Measurements from ENCODE around the gene GPATCH1.
"Not testable (repeated sequence)": the region's sequence is repeated elsewhere in the genome, so short reads cannot be mapped to it uniquely, and the experiment has no call there.

The GPATCH1 gene

DNA sequence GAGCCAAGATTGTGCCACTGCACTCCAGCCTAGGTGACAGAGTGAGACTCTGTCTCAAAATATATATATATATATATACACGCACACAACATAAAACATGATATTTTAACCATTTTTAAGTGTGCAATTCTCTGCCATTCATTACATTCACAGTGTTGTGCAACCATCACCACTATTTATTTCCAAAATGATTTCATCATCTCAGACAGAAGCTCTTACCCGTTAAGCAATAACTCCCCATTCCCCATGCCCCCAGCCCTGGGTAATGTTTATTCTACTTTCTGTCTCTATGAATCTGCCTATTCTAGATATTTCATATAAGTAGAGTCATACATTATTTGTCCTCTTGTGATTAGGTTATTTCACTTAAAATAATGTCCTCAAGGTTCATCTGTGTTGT is 71.2 kb downstream of the GPATCH1 start:
- DNase-seq (ENCODE audit: low read depth, low spot score), result no peak
- H3K27ac ChIP-seq, result no peak overlapping the region

DNA sequence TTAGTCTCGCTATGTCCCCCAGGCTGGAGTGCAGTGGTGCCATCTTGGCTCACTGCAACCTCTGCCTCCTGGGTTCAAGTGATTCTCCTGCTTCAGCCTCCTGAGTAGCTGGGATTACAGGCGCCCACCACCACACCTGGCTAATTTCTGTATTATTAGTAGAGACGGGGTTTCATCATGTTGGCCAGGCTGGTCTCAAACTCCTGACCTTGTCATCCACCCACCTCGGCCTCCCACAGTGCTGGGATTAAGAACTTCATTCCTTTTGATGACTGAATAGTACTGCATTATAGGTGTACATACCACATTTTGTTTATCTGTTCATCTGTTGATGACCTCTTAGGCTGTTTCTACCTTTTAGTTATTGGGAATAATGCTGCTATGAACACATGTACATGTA is 71.6 kb downstream of the GPATCH1 start:
- DNase-seq (ENCODE audit: low read depth, low spot score); H3K27ac ChIP-seq: not testable (repeated sequence)

DNA sequence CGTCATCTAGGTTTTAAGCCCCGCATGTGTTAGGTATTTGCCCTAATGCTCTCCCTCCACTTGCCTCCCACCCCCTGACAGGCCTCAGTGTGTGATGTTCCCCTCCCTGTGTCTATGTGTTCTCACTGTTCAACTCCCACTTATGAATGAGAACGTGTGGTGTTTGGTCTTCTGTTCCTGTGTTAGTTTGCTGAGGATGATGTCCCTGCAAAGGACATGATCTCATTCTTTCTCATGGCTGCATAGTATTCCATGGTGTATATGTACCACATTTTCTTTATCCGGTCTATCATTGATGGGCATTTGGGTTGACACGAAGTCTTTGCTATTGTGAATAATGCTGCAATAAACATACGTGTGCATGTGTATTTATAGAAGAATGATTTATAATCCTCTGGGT is 73.3 kb downstream of the GPATCH1 start:
- not testable (repeated sequence) for H3K27ac ChIP-seq; DNase-seq (ENCODE audit: low read depth, low spot score)

DNA sequence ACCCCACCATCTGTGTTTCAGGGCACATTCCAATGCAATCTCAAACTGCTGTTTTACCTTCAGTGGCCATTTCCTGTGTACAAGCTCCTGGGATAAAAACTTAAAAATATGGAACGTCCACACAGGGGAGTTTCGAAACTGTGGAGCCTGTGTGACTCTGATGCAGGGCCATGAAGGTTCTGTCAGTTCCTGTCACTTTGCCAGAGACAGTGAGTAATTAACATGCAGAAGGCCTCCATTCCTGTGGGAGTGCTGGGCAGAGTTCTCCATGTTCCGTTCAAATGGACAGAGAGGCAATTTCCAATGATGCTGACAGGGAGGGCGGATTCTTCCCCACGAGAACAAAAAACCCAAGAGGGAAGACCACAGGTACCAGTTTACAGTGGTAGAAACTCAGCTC is 75.4 kb downstream of the GPATCH1 start:
- no peak for DNase-seq (ENCODE audit: low read depth, low spot score)
- no peak overlapping the region for H3K27ac ChIP-seq

DNA sequence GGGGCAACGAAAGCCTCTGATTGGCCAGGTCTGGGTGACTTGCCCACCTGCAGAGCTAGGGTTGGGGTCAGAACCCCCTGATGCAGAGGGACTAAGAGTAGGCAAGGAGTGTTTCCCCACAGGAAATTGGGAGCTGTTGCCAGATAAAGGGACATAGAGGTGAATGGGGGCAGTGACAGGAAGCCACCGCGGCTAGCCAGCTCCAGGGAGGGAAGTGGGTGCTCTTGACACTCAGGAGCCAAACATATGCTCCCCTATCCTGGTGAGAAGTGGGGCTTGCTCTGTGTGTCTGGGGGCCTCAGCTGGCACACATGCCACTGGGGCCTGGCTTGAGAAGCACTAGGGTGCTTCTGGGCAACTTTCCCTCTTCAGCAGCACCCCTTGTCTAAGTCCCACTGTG is 76.9 kb downstream of the GPATCH1 start:
- no peak for DNase-seq (ENCODE audit: low read depth, low spot score)
- H3K27ac ChIP-seq, result no peak overlapping the region

DNA sequence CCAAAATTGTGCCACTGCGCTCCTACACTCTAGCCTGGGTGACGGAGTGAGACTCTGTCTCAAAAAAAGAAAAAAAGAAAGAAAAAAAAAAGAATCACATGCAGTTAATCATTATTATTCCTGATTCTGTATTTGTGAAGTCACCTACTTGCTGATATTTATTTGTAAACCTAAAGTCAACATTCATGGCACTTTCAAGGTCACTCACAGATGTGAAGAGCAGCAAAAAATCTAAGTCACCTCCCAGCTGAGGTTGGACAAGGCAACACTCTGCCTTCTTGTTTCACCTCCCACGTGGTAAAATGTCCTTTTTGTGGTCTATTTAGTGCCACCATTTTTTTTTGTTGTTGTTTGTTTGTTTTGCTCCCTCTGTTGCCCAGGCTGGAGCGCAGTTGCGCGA is 77.4 kb downstream of the GPATCH1 start:
- H3K27ac ChIP-seq, result no peak overlapping the region
- no peak for DNase-seq (ENCODE audit: low read depth, low spot score)

DNA sequence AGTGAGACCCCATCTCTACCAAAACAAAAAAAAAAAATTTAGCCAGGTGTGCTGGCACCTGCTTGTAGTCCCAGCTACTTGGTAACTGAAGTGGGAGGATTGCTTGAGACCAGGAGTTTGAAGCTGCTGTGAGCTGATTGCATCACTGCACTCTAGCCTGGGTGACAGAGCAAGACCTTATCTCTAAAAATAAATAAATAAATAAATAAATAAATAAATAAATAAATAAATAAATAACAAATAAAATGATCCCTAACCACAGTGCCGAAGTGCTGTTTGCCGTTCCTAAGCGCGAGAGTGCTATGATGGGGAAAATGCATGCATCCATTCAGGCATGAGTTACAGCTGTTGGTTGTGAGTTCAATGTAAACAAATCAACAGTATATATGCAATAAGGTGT is 78.2 kb downstream of the GPATCH1 start:
- DNase-seq (ENCODE audit: low read depth, low spot score), result no peak
- no peak overlapping the region for H3K27ac ChIP-seq

DNA sequence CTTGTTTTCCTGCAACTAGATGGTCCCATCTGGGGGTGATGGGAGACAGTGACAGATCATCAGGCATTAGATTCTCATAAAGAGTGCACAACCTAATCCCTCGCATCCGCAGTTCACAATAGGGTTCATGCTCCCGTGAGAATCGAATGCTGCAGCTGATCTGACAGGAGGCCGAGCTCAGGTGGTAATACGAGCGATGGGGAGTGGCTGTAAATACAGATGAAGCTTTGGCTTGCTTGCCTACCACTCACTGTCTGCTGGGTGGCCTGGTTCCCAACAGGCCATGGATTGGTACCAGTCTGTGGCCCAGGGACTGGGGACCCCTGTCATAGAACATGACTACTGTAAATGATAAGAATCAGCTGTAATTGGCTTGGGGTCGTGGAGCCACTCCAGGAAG is 78.9 kb downstream of the GPATCH1 start:
- H3K27ac ChIP-seq, result no peak overlapping the region
- no peak for DNase-seq (ENCODE audit: low read depth, low spot score)

DNA sequence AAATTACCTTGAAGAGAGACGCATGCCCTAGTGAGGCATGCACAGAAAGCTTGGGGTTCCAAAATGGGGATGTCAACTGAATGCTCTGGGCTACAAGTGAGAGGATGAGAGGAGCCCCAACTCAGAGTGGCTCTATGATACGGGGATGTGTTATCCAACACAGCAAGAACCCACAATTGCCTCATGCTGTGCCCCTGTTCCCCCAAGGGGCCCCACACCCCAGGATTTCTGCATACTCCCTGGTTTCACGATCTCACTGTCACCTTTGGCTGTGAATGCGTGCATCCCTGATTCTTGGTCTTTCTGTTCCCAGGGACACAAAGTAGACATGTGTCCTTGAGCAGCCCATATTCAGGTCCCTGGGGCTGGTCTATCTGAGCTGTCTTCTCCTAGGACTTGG is 80.2 kb downstream of the GPATCH1 start:
- no peak overlapping the region for H3K27ac ChIP-seq
- DNase-seq (ENCODE audit: low read depth, low spot score), result no peak

DNA sequence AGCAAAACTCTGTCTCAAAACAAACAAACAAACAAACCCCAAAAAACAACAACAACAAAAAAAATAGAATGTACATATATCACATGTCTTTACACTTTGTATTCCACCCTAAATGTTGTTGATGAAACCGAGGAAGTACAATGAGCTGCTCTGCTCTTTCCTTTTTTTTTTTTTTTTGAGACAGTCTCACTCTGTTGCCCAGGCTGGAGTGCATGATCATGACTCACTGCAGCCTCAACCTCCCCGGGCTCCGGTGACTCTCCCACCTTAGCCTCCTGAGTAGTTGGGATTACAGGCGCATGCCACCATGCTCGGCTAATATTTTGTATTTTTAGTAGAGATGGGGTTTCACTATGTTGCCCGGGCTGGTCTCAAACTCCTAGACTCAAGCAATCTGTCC is 82.5 kb downstream of the GPATCH1 start:
- H3K27ac ChIP-seq, result no peak overlapping the region
- DNase-seq (ENCODE audit: low read depth, low spot score), result no peak

DNA sequence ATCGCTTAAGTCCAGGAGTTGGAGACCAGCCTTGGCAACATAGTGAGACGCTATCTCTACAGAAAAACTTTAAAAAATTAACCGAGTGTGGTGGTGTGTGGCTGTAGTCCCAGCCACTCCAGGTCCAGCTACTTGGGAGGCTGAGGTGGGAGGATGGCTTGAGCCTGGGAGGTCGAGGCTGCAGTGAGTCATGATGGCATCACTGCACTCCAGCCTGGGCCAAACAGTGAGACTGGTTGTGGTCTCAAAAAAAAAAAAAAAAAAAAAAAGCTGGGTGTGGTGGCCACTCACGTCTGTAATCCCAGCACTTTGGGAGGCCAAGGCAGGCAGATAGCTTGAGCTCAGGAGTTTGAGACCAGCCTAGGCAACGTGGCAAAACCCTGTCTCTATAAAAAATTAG is 85.1 kb downstream of the GPATCH1 start:
- not testable (repeated sequence) for DNase-seq (ENCODE audit: low read depth, low spot score); H3K27ac ChIP-seq

DNA sequence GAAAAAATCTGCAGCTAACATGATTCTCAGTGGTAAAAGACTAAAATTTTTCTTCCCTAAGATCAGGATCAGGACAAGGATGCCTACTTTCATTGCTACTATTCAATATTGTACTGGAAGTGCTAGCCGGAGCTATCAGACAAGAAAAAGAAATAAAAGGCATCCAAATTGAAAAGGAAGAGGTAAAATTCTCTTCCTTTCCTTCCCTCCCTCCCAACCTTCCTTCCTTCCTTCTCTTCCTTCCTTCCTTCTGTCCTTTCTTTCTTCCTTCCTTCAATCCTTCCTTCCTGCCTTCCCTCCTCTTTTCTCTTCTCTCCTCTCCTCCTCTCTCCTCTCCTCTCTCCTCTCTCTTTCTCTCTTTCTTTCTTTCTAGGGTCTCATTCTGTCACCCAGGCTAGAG is 86.5 kb downstream of the GPATCH1 start:
- no peak for DNase-seq (ENCODE audit: low read depth, low spot score)
- H3K27ac ChIP-seq, result no peak overlapping the region

DNA sequence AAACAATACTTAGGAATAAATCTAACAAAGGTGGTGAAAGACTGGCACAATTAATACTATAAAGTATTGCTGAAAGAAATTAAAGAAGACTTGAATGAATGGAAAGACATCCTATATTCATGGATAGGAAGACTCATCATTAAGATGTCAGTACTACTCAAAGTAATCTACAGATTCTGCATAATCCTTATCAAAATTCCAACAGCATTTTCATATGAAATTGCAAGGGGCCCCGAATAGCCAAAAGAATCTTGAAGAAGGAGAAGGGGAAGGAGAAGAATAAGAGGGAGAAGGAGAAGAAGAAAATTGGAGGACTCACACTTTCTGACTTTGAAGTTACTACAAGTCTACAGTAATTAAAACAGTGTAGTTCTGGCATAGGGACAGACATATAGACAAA is 87.5 kb downstream of the GPATCH1 start:
- H3K27ac ChIP-seq, result no peak overlapping the region
- no peak for DNase-seq (ENCODE audit: low read depth, low spot score)

DNA sequence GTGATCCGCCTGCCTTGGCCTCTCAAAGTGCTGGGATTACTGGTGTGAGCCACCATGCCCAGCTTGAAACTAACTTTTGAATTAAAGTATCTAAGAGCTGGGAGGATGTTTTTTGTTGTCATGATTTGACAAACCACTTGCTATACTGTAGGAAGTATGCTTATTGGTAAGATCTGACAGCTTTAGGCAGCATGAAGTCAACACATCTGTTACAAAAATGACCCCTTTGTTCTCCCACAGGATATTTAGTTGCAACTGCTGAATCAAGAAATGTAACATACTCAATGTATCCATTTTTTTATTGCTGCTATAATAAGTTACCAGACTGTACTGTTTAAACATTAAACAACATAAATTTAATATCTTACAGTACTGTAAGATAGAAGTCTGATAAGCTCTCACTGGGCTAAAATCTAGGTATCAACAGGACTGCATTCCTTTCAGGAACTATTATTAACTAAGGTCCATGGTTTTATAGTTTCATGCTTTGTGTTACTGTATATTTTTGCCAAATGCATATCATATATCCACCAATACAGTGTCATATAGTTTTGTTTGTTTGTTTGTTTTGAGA is 90.3 kb downstream of the GPATCH1 start:
- H3K27ac ChIP-seq, result no peak overlapping the region
- DNase-seq (ENCODE audit: low read depth, low spot score), result no peak

DNA sequence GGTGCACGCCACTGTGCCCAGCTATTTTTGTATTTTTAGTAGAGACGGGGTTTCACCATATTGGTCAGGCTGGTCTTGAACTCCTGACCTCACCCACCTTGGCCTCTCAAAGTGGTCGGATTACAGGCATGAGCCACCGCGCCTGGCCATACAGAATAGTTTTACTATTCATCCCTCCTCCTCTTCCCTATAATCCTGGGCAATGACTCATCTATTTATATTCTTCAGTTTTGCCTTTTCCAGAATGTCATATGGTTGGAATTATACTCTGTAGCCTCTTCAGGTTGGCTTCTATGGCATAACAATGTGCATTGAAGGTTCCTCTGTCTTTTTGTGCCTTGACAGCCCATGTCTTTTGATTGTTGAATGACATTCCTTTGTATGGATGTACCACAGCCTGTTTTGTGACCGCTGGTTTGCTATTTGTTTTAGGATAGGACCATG is 91.0 kb downstream of the GPATCH1 start:
- DNase-seq (ENCODE audit: low read depth, low spot score), result no peak
- H3K27ac ChIP-seq, result no peak overlapping the region

DNA sequence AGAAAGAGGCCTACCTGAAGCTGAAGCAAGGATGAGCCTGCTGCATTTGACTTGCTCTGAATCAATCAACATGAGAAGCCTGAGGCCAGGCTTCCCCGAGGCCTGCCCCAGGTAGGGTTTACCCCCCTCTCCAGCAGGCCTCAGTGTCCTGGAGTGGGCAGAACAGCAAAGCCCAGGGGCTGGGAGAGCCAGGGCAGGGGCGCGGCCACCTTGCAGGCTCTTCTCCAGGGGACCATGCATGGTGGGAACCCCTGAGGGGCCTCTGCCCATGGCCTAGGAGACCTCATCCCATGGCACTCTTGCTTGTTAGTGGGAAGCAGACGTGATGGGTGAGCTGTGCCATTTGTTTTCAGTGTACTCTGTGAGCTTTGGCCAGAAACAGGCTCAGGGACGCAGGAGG is 93.2 kb downstream of the GPATCH1 start:
- H3K27ac ChIP-seq, result no peak overlapping the region
- DNase-seq (ENCODE audit: low read depth, low spot score), result no peak

DNA sequence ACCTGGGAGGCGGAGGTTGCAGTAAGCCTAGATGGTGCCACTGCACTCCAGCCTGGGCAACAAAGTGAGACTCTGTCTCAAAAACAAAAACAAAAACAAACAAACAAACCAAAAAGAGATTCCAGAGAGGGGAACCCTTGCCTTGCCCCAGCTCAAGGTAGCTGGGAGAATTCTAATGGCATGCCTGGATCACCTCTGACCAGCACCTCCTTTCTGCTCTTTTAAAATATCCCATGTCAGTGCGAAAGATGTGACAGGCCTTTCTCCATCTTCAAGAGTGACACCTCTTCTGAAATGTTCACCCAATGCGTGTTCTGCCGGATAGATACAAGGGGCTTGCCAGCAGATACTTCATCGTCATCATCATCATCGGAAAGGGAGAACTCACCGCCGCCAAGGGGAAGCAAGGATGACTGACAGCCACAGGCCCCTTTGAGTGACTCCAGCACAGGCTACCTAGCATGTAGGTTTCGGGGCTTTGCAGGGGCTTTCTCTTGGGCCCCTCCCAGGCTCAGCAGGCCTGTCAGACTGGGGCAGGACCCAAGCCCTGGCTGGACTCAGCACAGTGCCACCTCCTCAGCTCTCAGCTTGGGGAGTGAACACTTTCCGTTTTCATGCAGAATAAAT is 94.3 kb downstream of the GPATCH1 start:
- DNase-seq (ENCODE audit: low read depth, low spot score), result no peak
- no peak overlapping the region for H3K27ac ChIP-seq

DNA sequence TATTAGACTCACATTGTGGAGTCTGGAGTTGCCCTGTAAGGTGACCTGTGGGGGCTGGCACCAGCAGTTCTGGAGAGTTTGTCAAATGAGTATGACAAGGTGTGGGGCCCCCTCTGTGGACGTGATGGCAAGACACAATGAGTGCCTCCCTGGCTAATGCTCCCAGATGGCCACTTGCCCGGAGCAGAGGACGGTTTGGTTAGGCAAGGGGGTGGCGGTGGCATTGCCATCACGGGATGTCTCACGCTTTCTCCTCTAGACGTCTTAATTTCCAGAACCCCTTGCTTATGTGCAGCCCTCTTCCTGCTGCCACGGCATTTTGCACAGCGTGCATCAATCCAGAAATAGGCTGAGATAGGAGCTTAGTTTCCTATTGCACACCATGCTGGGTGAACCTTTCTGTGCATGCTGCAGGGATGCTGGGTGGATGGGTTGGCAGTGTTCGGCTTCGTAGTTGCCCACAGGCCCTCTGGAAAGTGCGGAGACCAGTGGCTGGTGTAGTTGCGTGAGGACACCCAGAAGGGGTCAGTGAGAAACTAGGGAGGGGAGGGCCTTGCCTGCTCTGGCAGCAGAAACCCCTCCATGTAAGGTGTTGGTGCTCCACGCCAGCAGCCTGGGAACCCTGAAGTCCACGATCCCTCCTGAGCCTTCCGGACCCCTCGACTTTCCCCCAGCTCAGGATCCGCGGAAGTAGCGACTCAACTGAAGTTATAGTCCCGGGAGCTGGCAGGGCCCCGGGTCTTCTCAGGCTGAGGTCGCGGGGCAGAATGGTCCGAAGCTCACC is 95.1 kb downstream of the GPATCH1 start:
- no peak for DNase-seq (ENCODE audit: low read depth, low spot score)
- H3K27ac ChIP-seq, result peak overlapping the region; percentile 66

DNA sequence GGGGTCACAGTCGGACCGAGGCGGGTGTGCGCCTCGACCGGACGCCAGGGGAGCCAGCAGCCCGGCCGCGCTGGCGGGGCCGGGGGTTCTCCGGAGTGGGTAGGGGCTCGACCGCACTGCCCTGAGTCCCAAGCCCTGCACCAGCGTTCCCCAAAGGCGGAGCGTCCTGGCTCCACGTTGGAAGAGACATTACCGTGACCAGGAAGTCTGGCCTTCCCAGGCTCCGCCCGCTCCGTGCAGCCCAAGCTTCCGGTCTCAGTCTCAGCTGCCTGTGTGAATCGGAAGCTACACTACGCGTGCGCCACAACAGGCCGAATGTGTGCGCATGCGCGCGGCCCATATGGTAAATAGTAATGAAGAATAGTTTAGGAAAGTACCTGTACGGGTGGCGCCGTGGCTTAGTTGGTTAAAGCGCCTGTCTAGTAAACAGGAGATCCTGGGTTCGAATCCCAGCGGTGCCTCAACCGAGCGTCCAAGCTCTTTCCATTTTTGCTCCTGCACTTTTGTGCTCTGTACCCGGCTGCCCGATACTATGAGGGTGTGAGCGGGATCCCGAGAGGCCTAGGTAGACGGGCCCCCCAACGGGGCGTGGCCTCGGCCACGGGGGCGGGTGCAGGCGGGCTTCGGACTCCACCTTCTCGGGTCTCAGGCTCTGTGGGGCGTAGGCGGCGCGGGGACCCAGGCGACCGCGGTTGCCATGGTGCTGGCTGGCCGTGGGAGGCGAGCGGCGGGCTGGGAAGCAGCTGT is 95.9 kb downstream of the GPATCH1 start:
- peak; percentile 84 for DNase-seq (ENCODE audit: low read depth, low spot score)
- H3K27ac ChIP-seq, result peak overlapping the region; percentile 66

DNA sequence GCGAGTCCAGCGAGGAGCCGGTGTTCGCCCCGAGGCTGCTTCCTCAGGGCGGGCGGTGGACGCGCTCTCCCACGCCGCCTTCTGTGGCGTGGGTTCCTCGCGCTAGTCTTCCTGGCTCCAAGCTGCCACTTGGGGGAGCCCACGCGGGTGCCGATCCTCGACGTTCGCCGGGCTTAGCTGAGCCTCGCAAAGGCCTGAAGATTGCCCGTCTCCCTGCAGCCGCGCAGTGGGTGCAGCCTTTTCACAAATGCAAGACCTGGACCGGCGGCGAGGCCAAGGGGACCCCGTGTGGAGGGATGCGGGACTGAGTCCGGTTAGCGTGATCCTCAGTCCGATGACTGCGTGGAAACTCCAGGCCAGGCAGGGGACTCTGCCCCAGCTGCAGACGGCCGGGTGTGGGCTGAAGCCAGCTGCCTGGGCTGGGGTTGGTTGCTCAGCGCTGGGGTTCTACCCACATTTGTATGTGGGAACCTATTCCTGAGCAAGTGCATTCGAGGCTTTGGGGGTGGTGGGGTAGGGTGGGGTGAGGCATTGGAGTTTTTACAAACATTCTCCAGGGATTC is 96.5 kb downstream of the GPATCH1 start:
- peak overlapping the region; percentile 32 for H3K27ac ChIP-seq
- no peak for DNase-seq (ENCODE audit: low read depth, low spot score)

Measured in epithelial cell of prostate (primary cell).